ENCODE measurements around the gene MSANTD7.

DNA sequence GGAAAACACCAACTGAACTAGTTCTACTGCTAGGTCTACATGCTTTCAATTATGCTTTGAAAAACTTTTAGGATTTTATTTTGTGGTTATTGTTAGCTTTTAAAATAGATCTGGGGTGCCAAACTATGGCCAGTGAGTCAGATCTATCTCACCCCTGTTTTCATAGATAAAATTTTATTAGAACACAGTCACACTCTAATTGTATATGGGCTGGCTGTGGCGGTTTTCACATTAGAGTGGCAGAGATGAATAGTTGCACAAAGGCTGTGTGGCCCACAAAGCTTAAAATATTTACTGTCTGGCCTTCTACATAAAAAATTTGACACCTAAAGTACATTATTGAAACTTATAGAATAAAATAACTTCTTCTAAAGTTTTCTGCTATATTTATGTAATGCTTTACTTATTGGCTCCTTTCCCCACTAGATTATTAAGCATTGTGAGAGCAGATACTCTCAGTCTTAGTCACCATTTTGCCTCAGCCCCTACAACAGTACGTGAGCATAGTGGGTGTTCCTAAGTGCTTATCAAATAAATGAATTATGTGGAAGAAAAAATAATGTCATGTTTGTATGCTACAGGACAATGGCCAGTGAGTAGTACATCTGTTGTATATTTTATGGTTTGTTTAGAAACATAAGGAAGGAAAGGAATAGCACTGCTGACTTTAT lies 35.1 kb downstream of the MSANTD7 start:
- no peak for TF ChIP-seq EZH2 (IDR thresholded peaks at IDR 0.05; ENCODE audit: borderline replicate concordance, low read length)
- TF ChIP-seq, protein P1, sequence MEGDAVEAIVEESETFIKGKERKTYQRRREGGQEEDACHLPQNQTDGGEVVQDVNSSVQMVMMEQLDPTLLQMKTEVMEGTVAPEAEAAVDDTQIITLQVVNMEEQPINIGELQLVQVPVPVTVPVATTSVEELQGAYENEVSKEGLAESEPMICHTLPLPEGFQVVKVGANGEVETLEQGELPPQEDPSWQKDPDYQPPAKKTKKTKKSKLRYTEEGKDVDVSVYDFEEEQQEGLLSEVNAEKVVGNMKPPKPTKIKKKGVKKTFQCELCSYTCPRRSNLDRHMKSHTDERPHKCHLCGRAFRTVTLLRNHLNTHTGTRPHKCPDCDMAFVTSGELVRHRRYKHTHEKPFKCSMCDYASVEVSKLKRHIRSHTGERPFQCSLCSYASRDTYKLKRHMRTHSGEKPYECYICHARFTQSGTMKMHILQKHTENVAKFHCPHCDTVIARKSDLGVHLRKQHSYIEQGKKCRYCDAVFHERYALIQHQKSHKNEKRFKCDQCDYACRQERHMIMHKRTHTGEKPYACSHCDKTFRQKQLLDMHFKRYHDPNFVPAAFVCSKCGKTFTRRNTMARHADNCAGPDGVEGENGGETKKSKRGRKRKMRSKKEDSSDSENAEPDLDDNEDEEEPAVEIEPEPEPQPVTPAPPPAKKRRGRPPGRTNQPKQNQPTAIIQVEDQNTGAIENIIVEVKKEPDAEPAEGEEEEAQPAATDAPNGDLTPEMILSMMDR (IDR thresholded peaks at IDR 0.05; ENCODE audit: low read length), result no peak
